OCI-M1 (cell line): ENCODE measurements around the gene DNAI2.

Experiments used
- DNase-seq: peaks from one replicate; lab custom pipeline; 2025; lab: John Stamatoyannopoulos, UW

Gene DNAI2

GRCh38 chr17:74307984-74308773, 34.1 kb downstream of the DNAI2 start:
- DNase-seq, result peak; percentile 71

- no peak for DNase-seq
Observed at GRCh38 chr17:74309902-74310301, 35.9 kb downstream of the DNAI2 start.

GRCh38 chr17:74314877-74315276, 40.8 kb downstream of the DNAI2 start:
- no peak for DNase-seq

GRCh38 chr17:74316220-74316619, 42.2 kb downstream of the DNAI2 start:
- DNase-seq, result no peak

GRCh38 chr17:74317071-74317470, 43.0 kb downstream of the DNAI2 start:
- no peak for DNase-seq

- no peak for DNase-seq
Observed at GRCh38 chr17:74318391-74318790, 44.4 kb downstream of the DNAI2 start.

- no peak for DNase-seq
Observed at GRCh38 chr17:74324521-74324920, 50.5 kb downstream of the DNAI2 start.

GRCh38 chr17:74325376-74325742, 51.3 kb downstream of the DNAI2 start:
- DNase-seq, result no peak

GRCh38 chr17:74325743-74326379, 51.8 kb downstream of the DNAI2 start, which contains the start of gene KIF19:
Gene KIF19, plus strand, starts transcription at chr17:74326226. Its CDS starts 124 bp downstream, at chr17:74326350.
- DNase-seq, result no peak

GRCh38 chr17:74326506-74326905, 52.5 kb downstream of the DNAI2 start:
- no peak for DNase-seq

- DNase-seq, result no peak
Observed at GRCh38 chr17:74328487-74328886, 54.5 kb downstream of the DNAI2 start.

GRCh38 chr17:74329378-74329777, 55.3 kb downstream of the DNAI2 start:
- DNase-seq, result no peak

GRCh38 chr17:74330446-74330845, 56.4 kb downstream of the DNAI2 start:
- no peak for DNase-seq

GRCh38 chr17:74332017-74332650, 58.1 kb downstream of the DNAI2 start:
- DNase-seq, result no peak

GRCh38 chr17:74332763-74333283, 58.8 kb downstream of the DNAI2 start:
- peak; percentile 54 for DNase-seq

GRCh38 chr17:74334393-74335039, 60.5 kb downstream of the DNAI2 start:
- DNase-seq, result no peak

GRCh38 chr17:74335529-74336062, 61.6 kb downstream of the DNAI2 start:
- DNase-seq, result no peak

GRCh38 chr17:74336307-74336706, 62.3 kb downstream of the DNAI2 start:
- no peak for DNase-seq

- DNase-seq, result no peak
Observed at GRCh38 chr17:74337834-74338500, 63.9 kb downstream of the DNAI2 start.

- DNase-seq, result no peak
Observed at GRCh38 chr17:74339537-74340195, 65.6 kb downstream of the DNAI2 start.

GRCh38 chr17:74340470-74341023, 66.5 kb downstream of the DNAI2 start:
- DNase-seq, result no peak
